ENCODE measurements around the gene SQSTM1.

The SQSTM1 gene

DNA sequence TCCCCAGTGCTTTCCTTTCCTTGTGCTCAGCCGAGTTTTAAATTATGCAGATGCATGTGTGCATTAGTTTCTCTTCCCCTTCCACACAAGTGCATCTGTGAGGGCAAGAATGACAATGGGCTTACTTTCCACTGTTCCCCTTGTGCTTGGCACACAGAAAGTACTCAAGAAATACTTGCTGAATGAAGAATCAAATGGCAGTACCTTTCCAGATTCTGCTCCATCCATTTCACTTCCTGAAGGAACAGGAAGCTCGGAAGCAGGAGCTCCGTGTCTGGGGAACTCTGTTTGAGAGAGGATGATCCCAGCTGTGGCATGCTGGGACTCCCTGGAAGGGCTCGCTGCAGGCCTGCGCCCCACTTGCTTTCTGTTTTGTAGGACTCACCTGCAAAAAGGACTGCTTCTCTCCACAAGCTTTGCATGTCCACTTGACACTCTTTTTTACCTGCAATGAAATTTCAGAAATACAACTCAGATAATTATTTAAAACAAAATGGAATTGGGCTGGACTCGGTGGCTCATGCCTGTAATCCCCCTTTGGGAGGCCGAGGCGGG is 32.4 kb downstream of the SQSTM1 start:
- TF ChIP-seq, protein P1, sequence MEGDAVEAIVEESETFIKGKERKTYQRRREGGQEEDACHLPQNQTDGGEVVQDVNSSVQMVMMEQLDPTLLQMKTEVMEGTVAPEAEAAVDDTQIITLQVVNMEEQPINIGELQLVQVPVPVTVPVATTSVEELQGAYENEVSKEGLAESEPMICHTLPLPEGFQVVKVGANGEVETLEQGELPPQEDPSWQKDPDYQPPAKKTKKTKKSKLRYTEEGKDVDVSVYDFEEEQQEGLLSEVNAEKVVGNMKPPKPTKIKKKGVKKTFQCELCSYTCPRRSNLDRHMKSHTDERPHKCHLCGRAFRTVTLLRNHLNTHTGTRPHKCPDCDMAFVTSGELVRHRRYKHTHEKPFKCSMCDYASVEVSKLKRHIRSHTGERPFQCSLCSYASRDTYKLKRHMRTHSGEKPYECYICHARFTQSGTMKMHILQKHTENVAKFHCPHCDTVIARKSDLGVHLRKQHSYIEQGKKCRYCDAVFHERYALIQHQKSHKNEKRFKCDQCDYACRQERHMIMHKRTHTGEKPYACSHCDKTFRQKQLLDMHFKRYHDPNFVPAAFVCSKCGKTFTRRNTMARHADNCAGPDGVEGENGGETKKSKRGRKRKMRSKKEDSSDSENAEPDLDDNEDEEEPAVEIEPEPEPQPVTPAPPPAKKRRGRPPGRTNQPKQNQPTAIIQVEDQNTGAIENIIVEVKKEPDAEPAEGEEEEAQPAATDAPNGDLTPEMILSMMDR (IDR thresholded peaks at IDR 0.05; ENCODE audit: low read depth, low read length) = no peak
- no peak for DNase-seq (ENCODE audit: extremely low read depth, low read depth)

DNA sequence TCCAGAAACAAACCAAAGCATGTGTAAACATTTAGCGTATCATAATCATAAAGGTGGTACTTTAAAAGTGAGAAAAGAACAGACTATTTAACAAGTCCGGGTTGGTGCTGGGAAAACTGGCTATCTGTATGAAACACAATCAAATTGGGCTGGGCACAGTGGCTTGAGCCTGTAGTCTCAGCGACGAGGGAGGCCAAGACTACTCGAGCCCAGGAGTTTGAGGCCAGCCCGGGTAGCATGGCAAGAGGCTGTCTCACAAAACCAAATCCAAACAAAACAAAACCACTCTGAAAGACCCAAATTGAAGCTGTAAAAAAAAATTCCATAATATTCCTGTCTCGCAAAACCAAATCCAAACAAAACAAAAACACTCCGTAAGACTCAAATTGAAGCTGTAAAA is 33.7 kb downstream of the SQSTM1 start:
- no peak for DNase-seq (ENCODE audit: extremely low read depth, low read depth)
- TF ChIP-seq, protein P1 (IDR thresholded peaks at IDR 0.05; ENCODE audit: low read depth, low read length) = no peak

DNA sequence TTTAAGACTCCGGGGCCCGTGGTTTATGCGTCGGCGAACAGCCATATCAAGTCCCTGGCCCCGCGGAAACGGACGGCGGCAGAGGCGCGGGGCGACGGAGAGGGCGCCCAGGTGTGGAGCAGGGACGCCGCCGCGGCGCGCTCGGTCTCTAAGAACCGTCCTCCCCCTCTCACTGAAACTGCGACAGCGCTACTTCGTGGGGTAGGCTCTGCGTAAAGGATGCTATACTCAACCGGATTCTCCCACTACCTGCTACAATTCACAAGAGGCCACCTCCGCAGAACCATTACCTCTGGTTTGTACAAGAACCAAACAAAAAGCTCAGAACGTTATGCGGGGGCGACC is 37.5 kb downstream of the SQSTM1 start:
- DNase-seq (ENCODE audit: extremely low read depth, low read depth) = no peak
- TF ChIP-seq, protein P1 (IDR thresholded peaks at IDR 0.05; ENCODE audit: low read depth, low read length) = no peak

DNA sequence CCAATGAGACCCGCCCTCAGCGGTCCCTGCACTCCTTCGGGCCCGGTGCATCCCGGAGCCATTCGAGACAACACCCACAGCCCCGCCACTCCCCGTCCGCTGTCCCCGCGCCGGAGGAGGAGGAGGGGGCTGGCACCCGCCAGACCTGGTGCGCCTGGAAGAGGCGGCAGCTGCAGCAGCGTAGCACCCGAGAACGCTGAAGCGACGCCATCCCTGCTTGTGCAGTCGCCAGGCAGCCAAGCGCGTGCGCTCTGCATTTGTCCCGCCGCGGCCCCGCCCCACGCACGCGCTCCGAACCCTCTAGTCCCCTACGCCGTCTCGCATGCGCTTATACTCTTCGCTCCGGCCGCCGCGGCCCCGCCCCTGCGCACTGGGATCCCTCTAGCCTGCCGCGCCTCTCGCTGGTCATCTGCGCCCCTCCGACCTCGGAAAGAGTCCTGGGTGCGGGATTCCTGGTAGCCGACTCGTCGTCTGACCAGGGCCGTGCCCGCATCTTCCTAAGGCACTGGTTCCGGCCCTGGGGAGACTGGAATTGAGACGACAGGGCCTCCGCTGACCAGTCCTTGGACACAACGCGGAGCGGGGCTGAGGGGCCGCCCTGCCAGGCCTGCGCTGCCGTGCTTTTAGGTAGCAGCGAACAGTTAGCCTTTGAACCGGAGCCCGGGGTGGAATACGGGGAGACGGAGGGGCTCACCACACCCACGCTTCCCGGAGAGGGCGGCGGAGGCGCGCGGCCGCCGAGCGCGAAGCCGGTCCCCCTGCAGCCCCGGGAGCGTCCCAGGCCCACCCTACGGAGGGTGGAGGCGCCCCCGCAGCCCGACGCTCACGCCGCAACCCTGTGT is 38.1 kb downstream of the SQSTM1 start, which contains the start of gene MRNIP:
TSS of gene MRNIP (minus strand) at position 232 of the 842 bp plus-strand sequence. CDS start at position 211, 21 bp downstream.
- DNase-seq (ENCODE audit: extremely low read depth, low read depth) = peak; percentile 76
- TF ChIP-seq, protein P1 (IDR thresholded peaks at IDR 0.05; ENCODE audit: low read depth, low read length) = peak; percentile 8

DNA sequence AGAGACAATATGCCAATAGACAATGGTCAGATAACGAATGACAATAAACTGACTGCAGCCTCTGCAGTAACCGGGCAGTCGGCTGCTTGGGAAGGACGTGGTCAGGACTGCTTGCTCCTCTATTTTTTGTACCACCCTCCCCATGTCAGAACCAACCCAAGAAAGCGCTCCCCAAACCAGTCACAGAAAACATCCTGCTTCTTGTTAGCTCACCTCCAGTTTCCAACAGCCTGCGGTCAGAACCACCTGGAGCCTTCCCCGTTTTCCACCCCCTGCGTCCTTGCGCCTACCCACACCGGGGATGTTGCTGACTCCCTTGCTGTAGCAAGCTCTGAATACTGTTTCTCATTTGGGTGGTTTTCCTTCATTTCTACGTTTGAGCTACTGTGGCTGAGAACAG is 39.6 kb downstream of the SQSTM1 start:
- TF ChIP-seq, protein P1 (IDR thresholded peaks at IDR 0.05; ENCODE audit: low read depth, low read length) = no peak
- no peak for DNase-seq (ENCODE audit: extremely low read depth, low read depth)

DNA sequence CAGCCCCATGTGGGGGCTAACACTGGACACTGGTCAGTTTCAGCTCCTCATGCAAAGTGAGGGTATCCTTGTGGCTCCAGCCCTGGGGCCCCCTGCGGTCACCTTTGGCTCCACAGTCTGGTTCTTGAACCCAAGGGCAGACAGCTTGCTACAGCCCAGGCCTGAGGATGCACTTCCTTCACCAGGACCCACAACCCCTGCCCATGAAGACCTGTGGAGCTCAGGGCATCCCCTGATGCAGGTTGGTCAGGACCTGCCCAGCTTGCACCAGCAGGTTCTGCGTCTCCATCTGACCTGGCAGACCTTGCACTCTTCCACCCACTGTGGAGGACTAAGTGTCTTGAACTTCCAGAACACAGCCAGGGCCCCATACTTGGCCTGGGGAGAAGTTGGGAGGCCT is 41.6 kb downstream of the SQSTM1 start:
- DNase-seq (ENCODE audit: extremely low read depth, low read depth) = no peak
- TF ChIP-seq, protein P1 (IDR thresholded peaks at IDR 0.05; ENCODE audit: low read depth, low read length) = no peak

DNA sequence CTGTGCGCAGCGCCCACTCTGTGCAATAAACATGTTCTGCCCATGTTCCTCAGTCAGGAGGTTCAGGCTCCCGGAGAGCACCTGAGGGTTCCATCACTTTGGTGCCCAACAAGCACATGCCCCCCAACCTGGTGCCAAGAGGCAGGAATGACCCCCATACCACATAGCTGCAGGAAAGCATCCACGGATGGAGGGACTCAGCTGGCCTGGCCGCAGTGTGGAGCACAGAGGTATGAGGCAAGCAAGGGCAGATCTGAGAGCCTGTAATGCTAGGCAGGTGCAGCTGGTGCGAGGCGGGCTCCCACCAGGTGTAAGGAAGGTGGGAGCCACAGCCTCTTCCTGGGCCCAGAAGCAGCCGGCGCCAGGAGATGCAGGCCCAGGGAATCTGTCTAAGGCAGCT is 42.2 kb downstream of the SQSTM1 start:
- TF ChIP-seq, protein P1 (IDR thresholded peaks at IDR 0.05; ENCODE audit: low read depth, low read length) = no peak
- DNase-seq (ENCODE audit: extremely low read depth, low read depth) = no peak

All from AG09319 (cell line).